Astrocyte of the cerebellum (primary cell): ENCODE data around the gene FTH1.

Source experiments
- DNase-seq: peaks from one replicate; pipeline ENCODE4 v3.0.0-alpha.2; 2011; ENCODE audit warnings: low read depth
- H3K4me3 ChIP-seq: 2 replicates; pipeline ENCODE4 v1.5.1; 2011; ENCODE audit warnings: mild to moderate bottlenecking, low read depth, low read length, moderate library complexity
- CTCF ChIP-seq: IDR thresholded peaks from 2 replicates; pipeline ENCODE4 v1.5.1; 2012; ENCODE audit warnings: low read length, low read depth, moderate library complexity, mild to moderate bottlenecking; ENCODE audit errors: missing control alignments
- in situ Hi-C: cut with HindIII; loops from 2 replicates; pipeline ENCODE4 v1.10.0; 2017; ENCODE audit warnings: low sequenced_read_pairs

Gene FTH1

GRCh38 chr11:61948505-61948904 is 18.9 kb downstream of the FTH1 start:
- no peak for DNase-seq
- H3K4me3 ChIP-seq = no peak overlapping the region
- no peak for TF ChIP-seq CTCF
- in situ Hi-C loops = no loop called here

GRCh38 chr11:61947486-61948210 is 19.8 kb downstream of the FTH1 start:
- in situ Hi-C loops = no loop called here
- TF ChIP-seq CTCF = peak; percentile 98
- DNase-seq = peak; percentile 86
- H3K4me3 ChIP-seq = no peak overlapping the region

GRCh38 chr11:61946894-61947293 is 20.5 kb downstream of the FTH1 start:
- no peak for TF ChIP-seq CTCF
- no peak overlapping the region for H3K4me3 ChIP-seq
- DNase-seq = no peak
- in situ Hi-C loops = no loop called here

- H3K4me3 ChIP-seq = no peak overlapping the region
- in situ Hi-C loops = no loop called here
- no peak for TF ChIP-seq CTCF
- DNase-seq = no peak
Measured at GRCh38 chr11:61945191-61945590, 22.2 kb downstream of the FTH1 start.

- TF ChIP-seq CTCF = no peak
- H3K4me3 ChIP-seq = no peak overlapping the region
- in situ Hi-C loops = no loop called here
- DNase-seq = no peak
Measured at GRCh38 chr11:61940466-61940865, 27.0 kb downstream of the FTH1 start.

- TF ChIP-seq CTCF = no peak
- H3K4me3 ChIP-seq = no peak overlapping the region
- no peak for DNase-seq
- in situ Hi-C loops = no loop called here
Measured at GRCh38 chr11:61935861-61936260, 31.6 kb downstream of the FTH1 start.
